Osteoblast (primary cell): Measurements from ENCODE around the gene GNPAT. TPM values are rescaled to one million over a fixed set of nuclear protein-coding genes. Genes with fewer than 3 reads are reported as not detected.

Experiments used
- DNase-seq: peaks from one replicate; pipeline ENCODE4 v3.0.0; 2011; ENCODE audit warnings: low spot score, mixed read lengths; ENCODE audit not compliant: insufficient read length; ENCODE audit errors: missing footprints
- H2AFZ ChIP-seq: 2 replicates; pipeline ENCODE4 v1.6.0; 2011; ENCODE audit warnings: mild to moderate bottlenecking, low read length
- H3K27ac ChIP-seq: 2 replicates; pipeline ENCODE4 v1.5.1; 2011; ENCODE audit warnings: mild to moderate bottlenecking, low read depth, low read length, moderate library complexity
- H3K27me3 ChIP-seq: 2 replicates; pipeline ENCODE4 v1.6.0; 2012; ENCODE audit warnings: mild to moderate bottlenecking, control low read depth, inconsistent platforms, low read length, moderate library complexity; ENCODE audit not compliant: insufficient read depth
- H3K36me3 ChIP-seq: 2 replicates; pipeline ENCODE4 v1.5.1; 2011; ENCODE audit warnings: mild to moderate bottlenecking, low read length, control low read depth, moderate library complexity; ENCODE audit not compliant: insufficient read depth
- H3K4me1 ChIP-seq: 2 replicates; pipeline ENCODE4 v1.5.1; 2011; ENCODE audit warnings: mild to moderate bottlenecking, low read length, control low read depth, moderate library complexity; ENCODE audit not compliant: insufficient read depth
- H3K4me2 ChIP-seq: 2 replicates; pipeline ENCODE4 v1.6.0; 2011; ENCODE audit warnings: mild to moderate bottlenecking, low read length; ENCODE audit not compliant: insufficient read depth
- H3K4me3 ChIP-seq: fragments of 200-600 bp; sonication (generic); 3 replicates; pipeline ENCODE4 v1.5.1; 2012; ENCODE audit warnings: mild to moderate bottlenecking, low read length, inconsistent platforms; ENCODE audit not compliant: insufficient read depth
- H3K79me2 ChIP-seq: 2 replicates; pipeline ENCODE4 v1.6.0; 2012; ENCODE audit warnings: mild to moderate bottlenecking, low read length, control low read depth, inconsistent platforms; ENCODE audit not compliant: insufficient read depth
- H3K9me3 ChIP-seq: 2 replicates; pipeline ENCODE4 v1.5.1; 2011; ENCODE audit warnings: low read depth, low read length, control low read depth
- H4K20me1 ChIP-seq: 2 replicates; pipeline ENCODE4 v1.6.0; 2012; ENCODE audit warnings: mild to moderate bottlenecking, low read length, control low read depth; ENCODE audit not compliant: insufficient read depth
- CTCF ChIP-seq: IDR thresholded peaks from 2 replicates; pipeline ENCODE4 v1.5.1; 2011; ENCODE audit warnings: mild to moderate bottlenecking, low read depth, low read length, moderate library complexity; ENCODE audit errors: extremely low read depth
- total RNA-seq: library from RNA; depleted of rRNA; stranded (reverse); fragments of >200 nt; gene quantifications from 2 replicates; pipeline ENCODE4 v1.2.3, GENCODE V29; 2012

GNPAT gene
- total RNA-seq, 1 donor: 52.1 TPM

GRCh38 chr1:231313661-231314060 is 72.6 kb downstream of the GNPAT start:
- TF ChIP-seq CTCF: no peak
- Histone ChIP-seq H4K20me1 (no peaks in the 10 kb centered on the region), H3K27me3 (no peaks in the 10 kb centered on the region), H3K9me3 (no peaks in the 10 kb centered on the region), H3K4me3 (no peak overlapping the region), H3K36me3 (no peaks in the 10 kb centered on the region), H2AFZ (no peak overlapping the region), H3K4me2 (no peak overlapping the region), H3K4me1 (no peaks in the 10 kb centered on the region), H3K27ac (no peak overlapping the region), H3K79me2 (no peaks in the 10 kb centered on the region)
- DNase-seq: no peak

- Histone ChIP-seq H3K4me3 (no peak overlapping the region), H3K4me1 (no peaks in the 10 kb centered on the region), H3K27ac (no peak overlapping the region), H4K20me1 (no peaks in the 10 kb centered on the region), H3K27me3 (no peaks in the 10 kb centered on the region), H3K9me3 (no peaks in the 10 kb centered on the region), H3K36me3 (no peaks in the 10 kb centered on the region), H3K79me2 (no peaks in the 10 kb centered on the region), H2AFZ (no peak overlapping the region), H3K4me2 (no peak overlapping the region)
- TF ChIP-seq CTCF: peak; percentile 60
- no peak for DNase-seq
Observed at GRCh38 chr1:231315887-231316286, 74.9 kb downstream of the GNPAT start.

- H2AFZ ChIP-seq: no peak overlapping the region
- H3K9me3 ChIP-seq: no peaks in the 10 kb centered on the region
- no peaks in the 10 kb centered on the region for H3K36me3 ChIP-seq
- no peak overlapping the region for H3K4me2 ChIP-seq
- H3K79me2 ChIP-seq: no peaks in the 10 kb centered on the region
- no peak for DNase-seq
- TF ChIP-seq CTCF: no peak
- H3K4me1 ChIP-seq: no peaks in the 10 kb centered on the region
- no peaks in the 10 kb centered on the region for H3K27me3 ChIP-seq
- no peak overlapping the region for H3K27ac ChIP-seq
- H4K20me1 ChIP-seq: no peaks in the 10 kb centered on the region
- H3K4me3 ChIP-seq: no peak overlapping the region
Observed at GRCh38 chr1:231317306-231318014, 76.4 kb downstream of the GNPAT start.

- H3K4me1 ChIP-seq: no peaks in the 10 kb centered on the region
- H3K9me3 ChIP-seq: no peaks in the 10 kb centered on the region
- no peak for DNase-seq
- no peaks in the 10 kb centered on the region for H3K27me3 ChIP-seq
- no peak overlapping the region for H3K4me2 ChIP-seq
- no peak overlapping the region for H2AFZ ChIP-seq
- no peak overlapping the region for H3K4me3 ChIP-seq
- no peaks in the 10 kb centered on the region for H3K79me2 ChIP-seq
- H4K20me1 ChIP-seq: no peaks in the 10 kb centered on the region
- no peak for TF ChIP-seq CTCF
- H3K36me3 ChIP-seq: no peaks in the 10 kb centered on the region
- no peak overlapping the region for H3K27ac ChIP-seq
Observed at GRCh38 chr1:231318015-231318355, 77.0 kb downstream of the GNPAT start.
